ENCODE data around the gene PDZD4. TPM values are rescaled to one million over a fixed set of nuclear protein-coding genes. Genes with fewer than 3 reads are reported as not detected.

The PDZD4 gene
- total RNA-seq (2014; rRNA removed; shearing (Covaris generic)): 0.33 TPM in 1 of 2 replicates, not detected in the other

GRCh38 chrX:153829799-153830639 is at the start of gene PDZD4:
TSS of gene PDZD4 (minus strand) at chrX:153830544. CDS start at chrX:153830298, 246 bp downstream.
- no peak for DNase-seq (ENCODE audit: low spot score)

- no peak for DNase-seq (ENCODE audit: low spot score)
Observed at GRCh38 chrX:153879741-153880439, 49.5 kb upstream of the PDZD4 start.

GRCh38 chrX:153878969-153879653 is 48.8 kb upstream of the PDZD4 start:
- DNase-seq (ENCODE audit: low spot score): no peak

- DNase-seq (ENCODE audit: low spot score): no peak
Observed at GRCh38 chrX:153878345-153878744, 48.0 kb upstream of the PDZD4 start.

DNA sequence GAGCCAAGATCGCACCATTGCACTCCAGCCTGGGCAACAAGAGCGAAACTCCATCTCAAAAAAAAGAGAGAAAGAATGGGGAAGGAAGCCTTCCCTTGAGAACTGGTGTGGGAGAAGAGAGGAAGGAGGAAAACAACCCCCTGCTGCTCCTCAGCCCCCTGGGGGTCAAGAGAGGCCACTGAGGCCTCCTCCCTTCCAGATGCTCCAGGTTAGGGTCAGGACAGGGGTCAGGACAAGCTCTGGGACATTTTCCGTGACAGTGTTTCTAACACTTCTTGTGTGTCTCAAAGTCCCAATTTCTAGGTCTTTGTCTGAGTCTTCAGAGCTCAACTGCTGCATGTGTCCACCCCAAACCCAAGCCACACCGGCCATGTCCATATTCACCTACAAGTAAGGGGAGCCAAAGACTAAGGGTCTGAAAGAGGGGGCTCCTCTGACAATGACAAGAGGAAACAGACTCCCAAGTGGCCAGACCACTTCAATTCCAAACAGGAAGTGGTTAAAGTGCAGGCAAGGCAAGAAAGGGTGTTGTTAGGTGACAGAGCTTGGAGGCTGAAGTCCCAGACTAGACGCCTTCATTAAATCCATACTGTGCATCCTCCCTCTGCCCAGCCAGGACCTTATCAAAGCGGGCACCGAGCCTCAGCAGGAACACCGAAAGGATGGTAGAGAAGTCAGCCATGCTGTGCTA is 47.4 kb upstream of the PDZD4 start:
- DNase-seq (ENCODE audit: low spot score): no peak

DNA sequence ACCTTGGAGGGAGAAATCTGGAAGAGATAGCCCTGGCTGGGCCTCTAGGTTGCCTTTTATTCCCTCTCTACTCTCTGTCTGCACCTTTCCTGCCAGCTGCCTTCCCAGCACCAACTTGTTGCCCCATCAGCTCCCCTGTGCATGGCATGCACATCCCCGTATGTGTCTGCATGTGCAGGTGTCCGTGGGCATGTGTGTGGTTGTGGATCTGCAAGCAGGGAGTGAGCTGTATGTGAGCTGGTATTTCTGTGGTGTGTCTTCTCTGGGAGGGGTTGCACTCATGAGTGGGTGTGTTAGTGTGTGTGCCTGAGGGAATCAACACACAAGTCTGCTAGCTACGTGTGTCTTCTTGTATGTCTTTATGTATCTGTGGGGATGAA is 45.8 kb upstream of the PDZD4 start:
- no peak for DNase-seq (ENCODE audit: low spot score)

- peak; percentile 52 for DNase-seq (ENCODE audit: low spot score)
Observed at GRCh38 chrX:153875391-153876111, 45.2 kb upstream of the PDZD4 start.

- DNase-seq (ENCODE audit: low spot score): no peak
Observed at GRCh38 chrX:153874366-153875125, 44.2 kb upstream of the PDZD4 start.

DNA sequence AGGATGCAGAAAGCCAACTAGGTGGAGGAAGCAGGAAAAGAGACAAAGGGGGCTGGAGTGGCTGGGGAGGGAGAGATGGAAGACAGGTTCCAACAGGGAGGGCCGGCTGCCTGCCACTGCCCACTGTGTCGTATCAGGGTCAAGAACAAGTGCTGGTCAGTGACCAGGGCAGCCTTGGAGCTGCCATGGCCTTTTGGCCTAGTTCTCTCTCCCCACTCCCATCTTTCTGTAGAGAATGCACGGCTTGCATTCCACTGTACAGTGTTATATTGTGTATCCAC is 43.7 kb upstream of the PDZD4 start:
- DNase-seq (ENCODE audit: low spot score): no peak

DNA sequence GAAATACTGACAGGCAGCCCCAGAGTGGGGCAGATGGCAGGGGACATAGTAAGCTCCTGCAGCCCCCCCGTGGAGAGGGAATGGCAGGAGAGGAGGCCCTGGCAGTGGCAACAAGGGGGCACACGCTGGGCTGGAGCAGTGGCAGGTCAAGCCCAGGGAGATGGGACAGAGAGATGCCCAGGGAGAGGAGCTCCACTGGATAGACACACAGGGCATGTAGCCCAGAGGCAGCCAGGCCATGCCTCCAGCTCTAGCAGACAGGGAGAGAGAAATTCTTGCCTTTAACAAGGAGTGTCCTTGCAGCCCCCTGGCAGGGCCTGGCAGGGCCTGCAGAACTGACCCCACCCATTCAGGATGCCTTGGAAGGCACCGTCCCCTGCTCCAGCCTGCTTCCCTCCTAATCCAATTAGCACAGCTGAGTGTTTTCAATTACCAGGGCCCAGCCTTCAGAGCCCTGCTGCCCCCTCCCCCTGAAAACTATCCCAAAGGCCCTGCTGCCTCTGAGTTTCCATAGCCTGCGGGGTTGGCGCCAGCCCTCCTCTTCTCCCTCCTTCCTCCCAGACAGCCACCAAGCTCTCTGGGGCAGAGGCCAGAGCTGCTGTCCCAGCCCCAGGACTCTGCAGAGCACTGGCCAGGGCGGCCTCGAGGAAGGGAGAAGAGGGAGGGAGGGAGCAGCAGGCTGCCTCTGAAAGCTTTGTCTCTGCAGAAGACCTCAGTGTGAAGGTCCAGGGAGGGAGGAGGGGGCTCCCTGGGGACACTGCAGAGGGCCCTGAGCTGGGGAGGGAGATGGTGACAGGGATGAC is 43.1 kb upstream of the PDZD4 start:
- no peak for DNase-seq (ENCODE audit: low spot score)

DNA sequence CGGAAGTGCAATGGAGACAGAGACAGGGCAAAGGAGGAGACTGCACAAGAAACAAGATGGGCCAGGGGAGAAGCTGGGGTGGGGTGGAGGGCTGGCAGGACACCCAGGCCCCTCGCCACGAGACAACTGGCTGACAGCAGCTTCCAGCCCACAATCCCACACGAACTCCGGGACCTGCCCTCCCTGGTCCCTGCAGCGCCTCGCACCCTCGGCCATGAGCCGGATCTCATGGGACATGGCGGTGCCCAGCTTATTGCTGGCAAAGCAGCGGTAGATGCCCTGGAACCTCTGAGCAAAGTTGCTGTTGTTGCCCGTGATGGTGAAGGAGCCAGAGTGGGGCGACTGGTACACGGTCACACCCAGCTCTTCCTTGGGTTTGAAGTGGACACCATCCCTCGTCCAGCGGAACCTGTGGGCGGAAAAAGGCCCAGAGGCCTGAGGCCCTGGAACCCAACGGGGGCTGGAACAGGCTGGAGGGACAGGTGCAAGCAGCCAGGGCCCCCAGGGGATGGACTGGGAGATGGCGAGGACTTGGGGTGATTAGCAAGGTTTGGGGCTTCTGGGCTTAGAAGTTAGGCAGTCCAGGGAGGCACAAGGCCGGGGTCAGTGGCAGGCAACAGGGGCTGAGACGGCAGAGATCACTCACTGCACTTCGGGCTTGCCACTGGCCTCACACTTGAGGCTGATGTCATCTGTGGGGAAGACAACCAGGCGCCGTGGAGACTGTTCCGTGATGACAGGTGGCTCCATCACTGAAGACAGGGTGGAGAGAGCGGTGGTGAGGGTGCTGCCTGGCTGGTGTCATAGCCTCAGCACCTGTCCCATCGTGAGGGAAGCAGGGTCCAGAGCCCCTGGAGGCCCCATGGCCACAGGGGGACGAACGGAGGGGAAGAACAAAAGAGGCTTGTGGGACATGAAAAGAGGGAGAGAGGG is 41.9 kb upstream of the PDZD4 start:
- no peak for DNase-seq (ENCODE audit: low spot score)

GRCh38 chrX:153871451-153871850 is 41.1 kb upstream of the PDZD4 start:
- no peak for DNase-seq (ENCODE audit: low spot score)

DNA sequence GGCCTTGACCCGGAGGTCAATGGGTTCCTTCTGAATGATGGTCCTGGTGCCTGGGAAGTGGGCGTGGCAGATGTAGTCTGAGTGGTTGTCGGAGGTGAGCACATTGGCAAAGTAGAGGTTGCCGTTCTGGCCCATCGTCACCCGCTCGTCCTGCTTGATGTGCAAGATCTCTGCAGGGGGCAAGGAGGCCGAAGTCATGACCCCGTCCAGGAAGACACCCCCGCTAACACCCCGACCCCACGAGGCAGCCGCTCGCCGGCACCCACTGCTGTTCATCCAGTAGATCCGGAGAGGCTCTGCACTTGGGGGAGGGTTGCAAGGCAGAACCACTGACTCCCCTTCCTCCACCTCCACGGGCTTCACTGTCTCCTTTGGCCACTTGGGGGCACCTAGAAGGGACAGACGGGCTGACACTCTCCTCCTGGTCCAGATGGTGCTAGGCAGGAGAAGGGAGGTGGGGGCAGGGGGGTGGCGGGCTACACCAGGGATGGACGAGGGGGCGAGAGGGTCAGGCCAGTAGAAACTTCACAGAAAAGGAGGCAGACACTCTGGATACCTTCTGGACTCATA is 40.5 kb upstream of the PDZD4 start:
- no peak for DNase-seq (ENCODE audit: low spot score)

DNA sequence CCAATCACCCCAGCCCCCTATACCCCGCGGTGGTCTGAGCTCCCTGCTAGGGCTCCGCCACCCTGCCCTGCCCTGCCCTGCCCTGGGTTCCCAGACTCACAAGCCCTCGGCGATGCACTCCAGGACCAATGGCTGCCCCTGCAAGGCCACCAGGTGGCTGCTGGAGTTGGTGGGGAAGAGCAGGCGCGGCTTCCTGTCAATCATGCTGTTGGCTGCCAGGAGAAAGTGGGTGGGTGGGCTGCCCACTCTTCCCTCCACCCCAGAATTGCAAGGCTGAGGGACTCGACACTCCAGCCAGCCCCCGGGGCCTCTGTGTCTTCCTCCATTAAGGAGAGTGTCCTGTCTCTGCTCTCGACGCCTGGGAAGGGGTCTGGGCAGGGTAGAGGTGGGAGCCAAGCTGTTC is 39.9 kb upstream of the PDZD4 start:
- no peak for DNase-seq (ENCODE audit: low spot score)

DNA sequence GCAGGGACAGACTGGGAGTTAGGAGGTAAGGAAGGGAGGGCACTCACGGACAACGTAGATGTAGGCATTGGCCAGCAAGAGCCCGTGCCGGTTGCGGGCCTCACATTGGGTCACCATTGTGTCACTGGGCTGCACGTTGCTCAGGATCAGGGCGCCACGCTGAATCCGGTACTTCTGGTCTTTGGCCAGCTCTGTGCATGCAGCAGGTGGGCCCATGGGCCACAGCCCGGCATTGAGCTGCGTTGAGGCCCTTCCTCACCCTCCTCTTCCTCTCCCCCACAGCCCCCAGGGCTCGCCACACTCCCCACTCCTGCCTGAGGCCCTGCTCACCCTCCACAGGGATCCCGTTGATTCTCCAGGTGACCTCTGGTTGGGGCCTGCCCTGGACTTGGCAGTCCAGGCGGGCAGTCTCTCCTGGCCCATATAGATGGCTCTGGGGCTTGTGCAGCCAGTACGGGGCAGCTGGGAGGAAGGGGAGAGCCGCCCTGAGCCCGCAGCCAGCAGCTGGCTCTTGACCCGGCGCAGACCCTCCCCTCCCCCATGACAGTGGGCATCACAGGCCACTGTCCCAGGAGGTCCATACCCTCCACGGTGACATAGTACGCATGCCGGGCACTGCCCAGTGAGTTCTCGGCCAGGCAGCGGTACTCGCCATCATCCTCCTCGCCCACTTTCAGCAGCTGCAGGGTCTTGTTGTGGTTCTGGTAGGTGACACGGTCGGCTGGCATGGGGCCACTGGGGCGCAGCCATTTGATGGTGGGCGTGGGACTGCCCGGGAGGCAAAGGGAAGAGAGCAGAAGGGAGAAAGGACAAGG is 39.3 kb upstream of the PDZD4 start:
- DNase-seq (ENCODE audit: low spot score): no peak

DNA sequence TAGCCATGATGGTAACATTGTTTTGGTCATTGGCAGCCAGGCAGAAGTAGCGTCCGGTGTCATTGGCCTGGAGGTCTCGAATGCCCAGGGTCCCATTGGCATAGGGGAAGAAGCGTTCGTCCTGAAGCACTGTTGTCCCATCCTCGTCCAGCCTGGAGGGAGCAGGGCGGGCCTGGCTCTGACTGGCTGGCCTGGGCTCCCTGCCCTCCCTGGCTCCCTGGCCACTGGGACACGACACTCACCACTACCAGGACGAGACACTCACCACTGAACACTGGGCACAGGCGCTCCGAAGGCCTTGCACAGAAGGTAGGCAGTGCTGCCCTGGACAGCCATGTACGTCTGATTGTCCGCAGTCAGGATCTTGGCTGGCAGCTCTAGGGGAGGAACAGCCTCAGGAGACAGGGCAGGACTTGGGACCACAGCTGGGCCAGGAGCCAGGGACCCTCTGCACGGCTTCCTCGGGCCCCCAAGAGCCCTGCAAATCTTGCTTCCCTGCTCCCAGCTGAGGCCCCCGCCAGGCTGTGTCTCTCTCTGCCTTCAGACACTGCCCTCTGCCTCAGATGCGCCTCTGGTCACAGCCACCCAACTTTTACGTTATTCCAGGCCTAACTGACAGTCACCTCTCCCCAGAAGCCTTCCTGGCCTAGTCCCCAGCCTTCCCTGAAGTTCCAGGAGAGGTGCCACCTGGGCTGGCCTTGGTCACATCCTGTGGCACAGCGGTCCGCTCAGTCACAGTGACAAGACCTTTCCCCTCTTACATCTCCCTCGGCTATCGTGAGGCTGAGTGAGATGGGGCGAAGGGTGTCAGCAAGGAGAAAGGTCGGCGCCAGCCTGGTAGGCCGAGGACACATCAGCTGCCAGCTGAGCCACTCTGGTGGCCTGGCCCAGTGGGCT is 38.5 kb upstream of the PDZD4 start:
- DNase-seq (ENCODE audit: low spot score): no peak
